ENCODE data around the gene TACR1. TPM values are rescaled to one million over a fixed set of nuclear protein-coding genes. Genes with fewer than 3 reads are reported as not detected.

TACR1 gene
- polyA plus RNA-seq, 1 donor from 2014 or later: 0.78 TPM

DNA sequence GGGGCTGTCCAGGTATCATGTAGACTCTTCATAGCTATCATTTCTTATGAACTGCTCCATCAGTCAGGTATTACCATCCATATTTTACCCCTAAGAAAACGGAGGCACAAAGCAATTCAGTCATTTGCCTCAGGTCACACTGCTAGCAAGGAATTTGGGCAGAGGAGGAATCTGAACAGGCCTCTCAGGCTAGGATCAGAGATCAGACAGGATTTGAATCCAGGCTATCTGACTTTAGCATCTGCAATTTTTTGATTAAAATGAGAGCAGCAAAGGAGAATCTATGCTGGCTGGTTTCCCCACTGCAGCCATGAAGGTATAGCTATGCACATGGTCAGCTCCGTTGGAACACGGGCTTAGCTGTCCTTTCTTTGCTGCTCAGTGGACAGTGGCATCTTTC lies 60.1 kb downstream of the TACR1 start:
- Histone ChIP-seq H4K20me1 (ENCODE audit: insufficient read depth) (no peaks in the 10 kb centered on the region), H3F3A (ENCODE audit: insufficient read depth, low read length, poor library complexity, severe bottlenecking) (no peaks in the 10 kb centered on the region), H2AFZ (ENCODE audit: low read depth, low read length) (no peak overlapping the region), H3K36me3 (ENCODE audit: insufficient read depth, low read length) (no peaks in the 10 kb centered on the region), H3K4me2 (ENCODE audit: low read length) (no peak overlapping the region), H3K79me2 (replicated peaks; ENCODE audit: insufficient read depth, low read length) (no peaks in the 10 kb centered on the region), H3K27me3 (ENCODE audit: insufficient read depth, low read depth, low read length) (no peaks in the 10 kb centered on the region), H3K4me3 (ENCODE audit: low read length) (no peak overlapping the region), H3K9ac (ENCODE audit: low read length) (no peak overlapping the region), H3K9me3 (ENCODE audit: low read length) (no peaks in the 10 kb centered on the region), H3K9me2 (ENCODE audit: insufficient read depth, low read length) (no peaks in the 10 kb centered on the region), H3K27ac (ENCODE audit: low read length) (no peak overlapping the region)
- TF ChIP-seq POLR2AphosphoS5 (IDR thresholded peaks at IDR 0.05) (no peak), EZH2 (IDR thresholded peaks at IDR 0.05; ENCODE audit: borderline replicate concordance, insufficient read depth, low read length, poor library complexity, severe bottlenecking) (no peak), SMC3 (conservative IDR thresholded peaks at IDR 0.05; ENCODE audit: poor library complexity) (no peak)
- TF ChIP-seq, protein P1, sequence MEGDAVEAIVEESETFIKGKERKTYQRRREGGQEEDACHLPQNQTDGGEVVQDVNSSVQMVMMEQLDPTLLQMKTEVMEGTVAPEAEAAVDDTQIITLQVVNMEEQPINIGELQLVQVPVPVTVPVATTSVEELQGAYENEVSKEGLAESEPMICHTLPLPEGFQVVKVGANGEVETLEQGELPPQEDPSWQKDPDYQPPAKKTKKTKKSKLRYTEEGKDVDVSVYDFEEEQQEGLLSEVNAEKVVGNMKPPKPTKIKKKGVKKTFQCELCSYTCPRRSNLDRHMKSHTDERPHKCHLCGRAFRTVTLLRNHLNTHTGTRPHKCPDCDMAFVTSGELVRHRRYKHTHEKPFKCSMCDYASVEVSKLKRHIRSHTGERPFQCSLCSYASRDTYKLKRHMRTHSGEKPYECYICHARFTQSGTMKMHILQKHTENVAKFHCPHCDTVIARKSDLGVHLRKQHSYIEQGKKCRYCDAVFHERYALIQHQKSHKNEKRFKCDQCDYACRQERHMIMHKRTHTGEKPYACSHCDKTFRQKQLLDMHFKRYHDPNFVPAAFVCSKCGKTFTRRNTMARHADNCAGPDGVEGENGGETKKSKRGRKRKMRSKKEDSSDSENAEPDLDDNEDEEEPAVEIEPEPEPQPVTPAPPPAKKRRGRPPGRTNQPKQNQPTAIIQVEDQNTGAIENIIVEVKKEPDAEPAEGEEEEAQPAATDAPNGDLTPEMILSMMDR (IDR thresholded peaks at IDR 0.05; ENCODE audit: poor library complexity, severe bottlenecking): no peak

DNA sequence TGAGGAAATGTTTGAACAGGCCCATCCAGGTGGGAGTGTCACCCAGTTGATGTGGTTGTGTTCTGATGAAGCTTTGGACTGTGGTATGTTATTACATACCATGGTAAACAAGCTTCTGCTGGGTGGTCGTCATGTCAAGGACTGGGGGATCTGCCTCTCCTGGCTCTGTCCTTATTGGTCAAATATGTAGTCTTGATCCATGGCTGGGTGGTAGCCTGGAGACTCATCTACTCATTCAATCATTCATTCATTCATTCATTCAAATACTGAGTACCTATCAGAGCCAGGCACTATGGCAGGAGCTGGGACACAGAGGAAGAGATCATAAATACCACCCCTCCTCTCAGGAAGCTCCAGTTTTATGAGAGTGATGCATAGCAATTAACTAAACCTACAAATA lies 60.8 kb downstream of the TACR1 start:
- Histone ChIP-seq H3F3A (ENCODE audit: insufficient read depth, low read length, poor library complexity, severe bottlenecking) (no peaks in the 10 kb centered on the region), H3K27me3 (ENCODE audit: insufficient read depth, low read depth, low read length) (no peaks in the 10 kb centered on the region), H2AFZ (ENCODE audit: low read depth, low read length) (no peak overlapping the region), H3K9me3 (ENCODE audit: low read length) (no peaks in the 10 kb centered on the region), H3K36me3 (ENCODE audit: insufficient read depth, low read length) (no peaks in the 10 kb centered on the region), H3K9me2 (ENCODE audit: insufficient read depth, low read length) (no peaks in the 10 kb centered on the region), H3K79me2 (replicated peaks; ENCODE audit: insufficient read depth, low read length) (no peaks in the 10 kb centered on the region), H4K20me1 (ENCODE audit: insufficient read depth) (no peaks in the 10 kb centered on the region), H3K27ac (ENCODE audit: low read length) (no peak overlapping the region), H3K4me2 (ENCODE audit: low read length) (no peak overlapping the region), H3K4me3 (ENCODE audit: low read length) (no peak overlapping the region), H3K9ac (ENCODE audit: low read length) (no peak overlapping the region)
- no peak for TF ChIP-seq EZH2 (IDR thresholded peaks at IDR 0.05; ENCODE audit: borderline replicate concordance, insufficient read depth, low read length, poor library complexity, severe bottlenecking)
- TF ChIP-seq, protein P1 (IDR thresholded peaks at IDR 0.05; ENCODE audit: poor library complexity, severe bottlenecking): no peak
- TF ChIP-seq POLR2AphosphoS5 (IDR thresholded peaks at IDR 0.05): no peak
- TF ChIP-seq RAD21 (conservative IDR thresholded peaks at IDR 0.05): no peak
- TF ChIP-seq EP300 (conservative IDR thresholded peaks at IDR 0.05; ENCODE audit: poor library complexity, severe bottlenecking): no peak
- no peak for TF ChIP-seq TAF1 (IDR thresholded peaks at IDR 0.05; ENCODE audit: low read depth)
- TF ChIP-seq MXI1 (conservative IDR thresholded peaks at IDR 0.05; ENCODE audit: poor library complexity, severe bottlenecking): no peak
- TF ChIP-seq SMC3 (conservative IDR thresholded peaks at IDR 0.05; ENCODE audit: poor library complexity): no peak
- TF ChIP-seq, protein P2, sequence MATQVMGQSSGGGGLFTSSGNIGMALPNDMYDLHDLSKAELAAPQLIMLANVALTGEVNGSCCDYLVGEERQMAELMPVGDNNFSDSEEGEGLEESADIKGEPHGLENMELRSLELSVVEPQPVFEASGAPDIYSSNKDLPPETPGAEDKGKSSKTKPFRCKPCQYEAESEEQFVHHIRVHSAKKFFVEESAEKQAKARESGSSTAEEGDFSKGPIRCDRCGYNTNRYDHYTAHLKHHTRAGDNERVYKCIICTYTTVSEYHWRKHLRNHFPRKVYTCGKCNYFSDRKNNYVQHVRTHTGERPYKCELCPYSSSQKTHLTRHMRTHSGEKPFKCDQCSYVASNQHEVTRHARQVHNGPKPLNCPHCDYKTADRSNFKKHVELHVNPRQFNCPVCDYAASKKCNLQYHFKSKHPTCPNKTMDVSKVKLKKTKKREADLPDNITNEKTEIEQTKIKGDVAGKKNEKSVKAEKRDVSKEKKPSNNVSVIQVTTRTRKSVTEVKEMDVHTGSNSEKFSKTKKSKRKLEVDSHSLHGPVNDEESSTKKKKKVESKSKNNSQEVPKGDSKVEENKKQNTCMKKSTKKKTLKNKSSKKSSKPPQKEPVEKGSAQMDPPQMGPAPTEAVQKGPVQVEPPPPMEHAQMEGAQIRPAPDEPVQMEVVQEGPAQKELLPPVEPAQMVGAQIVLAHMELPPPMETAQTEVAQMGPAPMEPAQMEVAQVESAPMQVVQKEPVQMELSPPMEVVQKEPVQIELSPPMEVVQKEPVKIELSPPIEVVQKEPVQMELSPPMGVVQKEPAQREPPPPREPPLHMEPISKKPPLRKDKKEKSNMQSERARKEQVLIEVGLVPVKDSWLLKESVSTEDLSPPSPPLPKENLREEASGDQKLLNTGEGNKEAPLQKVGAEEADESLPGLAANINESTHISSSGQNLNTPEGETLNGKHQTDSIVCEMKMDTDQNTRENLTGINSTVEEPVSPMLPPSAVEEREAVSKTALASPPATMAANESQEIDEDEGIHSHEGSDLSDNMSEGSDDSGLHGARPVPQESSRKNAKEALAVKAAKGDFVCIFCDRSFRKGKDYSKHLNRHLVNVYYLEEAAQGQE (IDR thresholded peaks at IDR 0.05; ENCODE audit: borderline replicate concordance): no peak
